IPS DF 19.7 (cell line): ENCODE results near the gene EIF4B.
A peak's percentile ranks its signal among the peaks of the same experiment; 100 is the strongest.
"Not testable (repeated sequence)": the region's sequence is repeated elsewhere in the genome, so short reads cannot be mapped to it uniquely, and the experiment has no call there.

Source experiments
- DNase-seq: peaks from one replicate; pipeline ENCODE4 v3.0.0-alpha.2; 2013; ENCODE audit warnings: low read depth, low spot score

The EIF4B gene

DNA sequence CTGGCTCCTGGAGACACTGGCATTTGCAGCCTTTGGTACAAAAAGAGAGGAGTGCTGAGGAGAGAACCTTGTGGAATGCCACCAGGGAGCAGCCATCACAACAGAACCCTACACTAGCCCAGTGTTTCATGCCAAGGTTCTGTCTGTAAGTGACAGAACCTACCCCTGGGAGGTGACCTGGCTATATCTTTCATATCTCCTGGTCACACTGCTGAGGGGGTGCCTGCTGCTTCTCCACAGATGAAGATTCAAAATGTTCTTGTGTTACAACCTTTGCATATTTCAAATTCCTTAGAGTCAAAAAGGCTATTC is 12.7 kb upstream of the EIF4B start:
- DNase-seq: no peak

DNA sequence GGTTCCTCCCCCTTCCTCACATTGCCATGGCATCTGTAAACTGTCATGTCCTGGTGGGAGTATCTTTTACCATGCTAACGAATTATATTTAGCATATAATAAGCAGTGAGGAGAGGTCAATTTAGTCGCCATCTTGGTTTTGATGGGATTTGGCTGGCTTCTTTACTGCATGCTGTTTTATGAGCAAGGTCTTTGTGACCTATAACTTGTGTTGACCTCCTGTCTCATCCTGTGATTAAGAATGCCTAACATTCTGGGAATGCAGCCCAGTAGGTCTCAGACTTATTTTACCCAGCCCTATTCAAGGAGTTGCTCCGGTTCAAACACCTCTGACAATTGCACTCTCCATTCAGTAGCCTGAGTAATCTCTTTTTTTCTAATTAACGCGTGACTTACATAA is 2.1 kb upstream of the EIF4B start:
- peak; percentile 47 for DNase-seq

DNA sequence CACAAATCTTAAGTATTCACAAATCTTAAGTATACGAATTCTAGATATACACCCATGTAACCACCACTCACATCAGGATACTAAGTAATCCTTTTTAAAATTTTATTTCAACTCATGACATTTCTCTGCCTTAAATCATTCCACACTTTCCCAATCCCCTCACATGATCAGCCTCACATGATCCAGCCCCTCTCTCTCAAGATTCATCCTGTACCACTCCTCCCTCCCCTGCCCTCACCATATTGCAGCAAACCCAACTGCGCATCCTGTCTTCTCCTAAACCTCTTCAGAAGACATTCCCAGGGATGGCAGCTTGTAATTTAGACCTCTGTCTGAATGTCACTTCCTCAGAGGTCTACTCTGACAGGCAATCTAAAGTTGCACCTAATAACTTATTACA is 1.7 kb upstream of the EIF4B start:
- no peak for DNase-seq

DNA sequence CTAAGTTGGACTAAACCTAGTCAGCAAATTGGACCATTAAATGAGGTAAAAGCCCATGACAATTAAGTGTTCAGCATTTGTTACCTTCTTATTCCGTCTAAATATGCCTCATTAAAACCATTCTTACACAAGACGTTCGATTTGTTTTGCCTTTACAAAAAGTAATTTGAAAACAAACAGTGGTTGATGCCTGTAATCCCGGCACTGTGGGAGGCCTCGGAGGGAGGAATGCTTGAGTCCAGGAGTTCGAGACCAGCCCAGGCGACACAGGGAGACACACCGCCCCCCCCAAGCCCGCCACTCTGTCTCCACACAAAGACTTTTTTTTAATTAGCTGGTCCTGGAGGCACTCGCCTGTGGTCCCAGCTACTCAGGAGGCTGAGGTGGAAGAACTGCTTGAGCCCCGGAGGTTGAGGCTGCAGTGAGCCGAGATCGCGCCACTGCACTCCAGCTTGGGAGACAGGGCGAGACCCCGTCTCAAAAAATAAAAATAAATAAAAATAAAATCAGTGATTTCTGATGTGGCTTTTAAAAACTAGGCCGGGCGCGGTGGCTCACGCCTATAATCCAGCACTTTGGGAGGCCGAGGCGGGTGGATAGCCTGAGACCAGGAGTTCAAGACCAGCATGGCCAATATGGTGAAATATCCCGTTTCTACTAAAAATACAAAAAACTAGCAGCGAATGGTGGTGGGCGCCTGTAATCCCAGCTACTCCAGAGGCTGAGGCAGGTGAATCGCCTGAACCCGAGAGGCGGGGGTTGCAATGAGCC is 856 bp upstream of the EIF4B start:
- no peak for DNase-seq

DNA sequence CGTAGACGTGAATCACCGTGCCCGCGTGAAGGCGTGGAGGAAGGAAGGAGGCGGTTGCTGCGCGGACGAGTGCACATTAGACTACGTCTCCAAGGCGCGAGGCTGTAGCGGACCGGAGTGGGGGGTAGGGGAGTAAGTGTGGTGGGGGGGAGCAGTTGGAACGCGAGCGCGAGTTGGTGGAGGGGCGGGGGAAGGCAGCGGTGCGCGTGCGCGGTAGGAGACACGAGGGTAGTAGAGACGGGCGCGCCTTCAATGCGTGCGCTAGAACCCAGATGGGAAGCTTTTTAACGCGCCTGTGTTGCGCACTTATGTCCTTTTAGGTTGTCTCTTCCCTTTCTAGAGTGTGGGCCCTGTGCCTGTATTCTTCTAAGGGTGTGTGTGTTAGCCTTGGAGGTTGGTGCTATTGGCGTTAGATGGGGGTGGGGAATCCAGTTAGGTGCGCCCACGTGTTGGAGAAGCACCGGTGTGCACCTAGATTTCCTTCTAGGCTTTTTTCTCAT is 604 bp downstream of the EIF4B start:
- no peak for DNase-seq

DNA sequence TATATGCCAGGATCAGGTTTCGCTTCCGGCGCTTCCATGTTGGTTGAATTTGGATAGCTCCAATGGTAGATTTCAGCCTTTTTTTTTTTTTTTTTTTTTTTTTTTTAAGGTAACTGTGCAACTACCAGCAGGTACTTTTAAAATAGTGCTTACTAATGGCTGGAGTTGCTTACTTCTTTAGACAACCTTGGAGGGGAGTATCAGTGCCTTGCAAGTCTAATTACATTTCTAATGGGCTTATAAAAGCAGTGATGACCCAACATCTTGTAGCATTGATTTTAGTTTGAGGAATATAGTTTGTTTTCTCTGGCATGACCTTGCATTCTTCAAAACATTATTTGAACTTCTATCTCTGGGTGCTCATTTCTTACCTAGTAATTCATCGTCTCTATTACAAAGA is 1.1 kb downstream of the EIF4B start:
- no peak for DNase-seq

DNA sequence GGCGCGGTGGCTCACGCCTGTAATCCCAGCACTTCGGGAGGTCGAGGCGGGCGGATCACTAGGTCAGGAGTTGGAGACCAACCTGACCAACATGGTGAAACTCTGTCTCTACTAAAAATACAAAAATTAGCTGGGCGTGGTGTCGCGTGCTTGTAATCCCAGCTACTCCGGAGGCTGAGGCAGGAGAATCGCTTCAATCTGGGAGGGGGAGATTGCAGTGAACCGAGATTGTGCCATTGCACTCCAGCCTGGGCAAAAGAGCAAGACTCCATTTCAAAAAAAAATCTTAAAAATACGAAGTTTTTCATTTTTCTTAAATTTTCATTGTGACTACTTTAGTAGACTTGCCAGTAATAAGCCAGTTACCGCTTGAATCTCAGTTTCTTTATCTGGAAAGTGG is 2.5 kb downstream of the EIF4B start:
- not testable (repeated sequence) for DNase-seq

DNA sequence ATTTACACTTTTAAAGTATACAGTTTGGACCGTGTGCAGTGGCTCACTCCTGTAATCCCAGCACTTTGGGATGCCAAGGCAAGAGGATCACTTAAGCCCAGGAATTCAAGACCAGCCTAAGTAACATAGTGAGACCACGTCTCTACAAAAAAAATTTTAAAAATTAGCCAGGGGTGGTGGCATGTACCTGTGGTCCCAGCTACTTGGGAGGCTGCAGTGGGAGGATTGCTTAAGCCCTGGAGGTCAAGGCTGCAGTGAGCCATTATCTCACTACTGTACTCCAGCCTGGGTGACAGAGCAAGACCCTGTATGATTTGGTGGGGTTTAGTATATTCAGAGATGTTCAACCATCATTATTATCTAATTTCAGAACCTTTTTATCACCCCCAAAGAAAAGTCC is 4.7 kb downstream of the EIF4B start:
- DNase-seq: no peak

DNA sequence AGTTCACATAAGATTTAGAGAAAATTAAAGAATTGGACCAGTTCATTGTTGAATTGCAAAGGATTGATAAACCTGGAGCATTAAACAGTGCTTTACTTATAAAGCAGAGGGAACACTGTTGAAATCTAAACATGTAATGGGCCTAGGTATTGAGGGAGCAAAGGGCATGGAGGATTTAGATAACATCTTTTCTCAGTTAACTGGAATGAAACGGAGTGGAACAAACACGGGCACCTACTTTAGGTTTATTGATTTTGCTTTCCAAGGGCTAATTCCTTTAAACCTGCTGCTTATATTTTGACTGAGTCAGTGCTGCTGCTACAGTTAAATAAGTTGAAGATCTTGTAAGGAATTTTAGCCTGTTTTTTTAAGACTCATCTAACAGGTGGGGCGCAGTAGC is 5.6 kb downstream of the EIF4B start:
- DNase-seq: no peak

DNA sequence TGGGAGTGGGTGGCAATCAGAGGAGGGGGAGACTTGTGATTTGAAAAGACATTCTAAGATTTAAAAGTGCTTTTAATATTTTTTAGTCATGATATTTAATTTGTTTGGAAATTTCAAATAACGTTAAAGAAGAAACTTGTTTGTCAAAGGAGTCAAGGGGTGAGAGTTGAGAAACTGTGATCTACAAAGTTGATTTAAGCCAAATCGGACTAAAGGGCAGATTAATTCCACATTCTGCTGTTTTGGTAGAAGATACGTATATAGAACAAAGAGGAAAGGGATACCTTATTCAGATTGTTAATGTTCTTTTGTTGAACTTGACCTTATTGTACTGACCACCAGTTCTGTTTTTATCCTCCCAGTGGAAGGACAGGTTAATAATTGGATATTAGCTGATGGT is 6.7 kb downstream of the EIF4B start:
- DNase-seq: no peak

DNA sequence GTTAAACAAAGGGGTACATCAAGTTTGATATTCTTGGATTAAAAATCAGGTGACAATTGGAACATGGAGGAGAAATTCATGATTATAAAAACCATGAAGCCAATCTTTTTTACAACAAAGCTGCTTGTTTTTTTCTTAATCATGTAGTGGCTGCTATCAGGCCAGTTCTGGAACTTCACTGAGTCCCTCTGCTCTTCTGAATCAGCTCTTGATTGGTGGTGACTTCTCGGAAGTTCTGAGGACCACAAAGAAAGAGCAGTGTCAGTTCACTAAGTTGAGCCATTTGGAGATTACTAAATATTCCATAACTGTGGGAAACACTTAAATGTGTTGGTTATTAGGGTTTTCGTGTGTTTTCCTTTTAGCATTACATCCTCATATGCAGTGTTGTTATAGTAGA is 8.5 kb downstream of the EIF4B start:
- no peak for DNase-seq

DNA sequence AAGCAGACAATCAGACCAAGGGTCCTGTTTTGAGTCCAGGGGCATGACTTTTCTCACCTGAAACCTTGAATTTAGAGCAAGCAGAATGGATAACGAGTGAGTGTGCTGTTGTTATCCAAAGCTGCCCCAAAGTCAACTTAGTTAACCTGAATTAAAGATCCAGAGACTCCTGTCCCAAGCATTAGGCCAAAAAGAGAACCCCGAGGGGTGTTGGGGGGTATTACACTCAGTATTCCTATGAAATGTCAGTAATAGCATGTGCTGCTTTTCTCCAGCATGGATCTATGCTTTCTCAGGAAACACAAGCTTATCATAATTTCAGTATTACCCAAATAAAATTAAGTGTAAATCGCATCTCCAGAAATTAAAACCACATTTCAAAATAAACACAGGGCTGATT is 19.0 kb downstream of the EIF4B start:
- no peak for DNase-seq

DNA sequence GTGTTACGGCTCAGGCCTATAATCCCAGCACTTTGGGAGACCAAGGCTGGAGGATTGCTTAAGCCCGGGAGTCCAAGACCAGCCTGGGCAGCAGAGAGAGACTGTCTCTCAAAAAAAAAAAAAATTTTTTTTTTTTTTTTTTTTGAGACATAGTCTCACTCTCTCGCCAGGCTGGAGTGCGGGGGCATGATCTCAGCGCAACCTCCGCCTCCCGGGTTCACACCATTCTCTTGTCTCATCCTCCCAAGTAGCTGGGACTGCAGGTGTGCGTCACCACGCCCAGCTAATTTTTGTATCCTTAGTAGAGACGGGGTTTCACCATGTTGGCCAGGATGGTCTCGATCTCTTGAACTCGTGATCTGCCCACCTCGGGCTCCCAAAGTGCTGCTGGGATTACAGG is 20.8 kb downstream of the EIF4B start:
- DNase-seq: not testable (repeated sequence)

DNA sequence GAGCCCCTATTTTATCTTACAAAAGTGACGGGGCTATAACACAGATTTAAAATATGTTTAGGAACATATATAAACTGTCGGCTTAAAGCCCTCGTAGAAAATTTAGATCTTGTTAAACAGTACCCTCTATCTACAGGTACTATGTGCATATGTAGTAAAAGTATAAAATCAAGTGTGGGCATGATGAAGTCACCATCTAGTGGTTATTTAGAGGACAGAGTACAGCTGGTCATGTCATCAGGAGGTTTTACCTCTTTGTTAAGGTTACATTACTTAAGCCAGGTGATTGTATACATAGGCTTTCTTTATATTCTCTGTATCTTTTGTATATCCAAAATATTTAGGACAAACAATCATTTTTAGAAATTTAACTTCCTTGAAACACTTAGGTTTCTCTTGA is 25.4 kb downstream of the EIF4B start:
- DNase-seq: no peak

DNA sequence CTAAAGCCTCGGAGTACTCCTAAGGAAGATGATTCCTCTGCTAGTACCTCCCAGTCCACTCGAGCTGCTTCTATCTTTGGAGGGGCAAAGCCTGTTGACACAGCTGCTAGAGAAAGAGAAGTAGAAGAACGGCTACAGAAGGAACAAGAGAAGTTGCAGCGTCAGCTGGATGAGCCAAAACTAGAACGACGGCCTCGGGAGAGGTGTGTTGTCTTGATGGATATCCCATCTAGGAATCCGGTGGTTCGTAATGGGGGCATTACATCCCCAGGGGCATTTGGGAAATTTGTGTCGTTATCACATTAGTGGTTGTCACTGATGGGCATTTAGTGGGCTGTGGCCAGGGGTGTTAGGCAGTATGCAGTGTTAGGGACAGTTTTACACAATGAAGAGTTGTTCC is 27.6 kb downstream of the EIF4B start:
- DNase-seq: not testable (repeated sequence)

DNA sequence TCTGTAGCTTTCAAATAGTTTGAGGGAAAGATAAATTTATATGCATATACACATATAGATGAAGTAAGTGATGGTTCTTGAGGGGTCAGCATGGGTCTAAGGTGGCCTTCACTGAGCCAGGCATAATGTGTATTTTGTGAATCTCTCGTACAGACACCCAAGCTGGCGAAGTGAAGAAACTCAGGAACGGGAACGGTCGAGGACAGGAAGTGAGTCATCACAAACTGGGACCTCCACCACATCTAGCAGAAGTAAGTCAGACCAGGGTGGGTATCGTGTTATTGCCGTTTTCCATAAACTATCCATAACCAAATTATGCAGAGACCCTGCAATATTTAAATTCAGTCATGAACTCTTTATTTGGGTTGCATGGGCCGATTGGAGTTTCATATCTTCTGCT is 28.2 kb downstream of the EIF4B start:
- DNase-seq: no peak

DNA sequence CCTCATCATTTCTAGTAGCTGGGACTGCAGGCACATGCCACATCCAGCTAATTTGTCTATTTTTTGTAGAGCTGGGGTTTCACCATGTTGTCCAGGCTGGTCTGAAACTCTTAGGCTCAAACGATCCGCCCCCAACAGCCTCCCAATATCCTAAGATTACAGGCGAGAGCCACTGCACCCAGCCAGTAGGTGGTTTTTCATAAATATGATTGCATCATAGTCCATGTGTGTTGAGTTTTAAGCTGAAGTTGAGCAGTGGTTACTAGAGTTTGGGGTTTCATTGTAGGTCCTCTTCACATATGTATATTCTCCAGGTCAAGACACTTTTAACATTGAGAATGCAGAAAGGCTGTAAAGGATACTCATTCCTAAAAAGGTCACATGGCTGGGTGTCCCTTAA is 30.5 kb downstream of the EIF4B start:
- DNase-seq: no peak

DNA sequence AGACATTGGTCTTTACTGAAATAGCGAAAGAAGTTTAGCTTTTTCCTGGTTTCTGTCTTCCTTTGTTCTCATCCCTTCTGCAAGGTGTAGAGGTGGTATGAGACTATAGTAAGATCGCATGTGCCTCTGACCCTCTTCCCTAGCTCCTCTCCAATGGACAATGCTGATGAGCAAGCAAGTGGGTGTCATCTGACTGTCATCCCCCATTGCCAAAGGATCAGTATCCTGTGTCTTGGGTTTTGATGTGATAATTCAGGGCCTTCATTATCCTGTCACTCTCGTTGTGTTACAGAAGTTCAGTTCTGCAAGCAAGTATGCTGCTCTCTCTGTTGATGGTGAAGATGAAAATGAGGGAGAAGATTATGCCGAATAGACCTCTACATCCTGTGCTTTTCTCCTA is 33.6 kb downstream of the EIF4B start:
- no peak for DNase-seq

DNA sequence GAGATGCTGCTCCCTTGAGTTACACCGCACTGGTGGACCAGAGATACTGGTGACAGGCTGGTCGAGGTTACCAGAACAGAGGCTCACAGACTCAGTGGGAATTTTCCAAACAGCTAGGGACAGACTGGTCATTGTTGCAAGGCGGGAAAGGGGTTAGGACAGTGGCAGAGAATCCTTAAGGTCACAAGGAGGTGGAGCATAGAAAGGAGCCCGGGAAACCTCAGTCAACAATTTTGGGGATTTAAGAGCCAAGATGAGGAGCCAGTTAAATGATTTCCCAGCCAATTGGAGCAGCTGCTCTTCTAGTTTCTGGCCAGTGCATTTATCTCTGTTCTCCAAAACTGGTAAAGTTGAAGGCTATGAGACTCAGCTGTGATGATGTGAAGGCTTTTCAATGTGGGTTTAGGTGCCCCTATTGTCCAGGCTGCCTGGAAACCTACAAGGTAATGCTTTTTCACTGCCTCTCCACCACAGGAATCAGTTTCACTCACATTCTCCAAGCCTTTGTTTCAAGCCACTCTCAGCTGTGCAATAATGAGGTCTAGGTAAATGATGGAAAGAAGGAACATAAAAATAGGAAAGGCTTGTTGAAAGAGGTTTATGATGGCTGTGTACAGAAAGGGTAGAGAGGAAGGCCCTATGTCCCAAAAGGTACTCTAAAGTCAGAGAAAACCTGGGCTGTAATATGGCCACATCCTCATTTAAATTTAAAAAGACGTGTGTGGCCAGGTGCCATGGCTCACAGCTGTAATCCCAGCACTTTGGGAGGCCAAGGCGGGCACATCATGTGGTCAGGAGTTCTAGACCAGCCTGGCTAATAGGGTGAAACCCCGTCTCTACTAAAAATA is 36.6 kb downstream of the EIF4B start:
- no peak for DNase-seq

DNA sequence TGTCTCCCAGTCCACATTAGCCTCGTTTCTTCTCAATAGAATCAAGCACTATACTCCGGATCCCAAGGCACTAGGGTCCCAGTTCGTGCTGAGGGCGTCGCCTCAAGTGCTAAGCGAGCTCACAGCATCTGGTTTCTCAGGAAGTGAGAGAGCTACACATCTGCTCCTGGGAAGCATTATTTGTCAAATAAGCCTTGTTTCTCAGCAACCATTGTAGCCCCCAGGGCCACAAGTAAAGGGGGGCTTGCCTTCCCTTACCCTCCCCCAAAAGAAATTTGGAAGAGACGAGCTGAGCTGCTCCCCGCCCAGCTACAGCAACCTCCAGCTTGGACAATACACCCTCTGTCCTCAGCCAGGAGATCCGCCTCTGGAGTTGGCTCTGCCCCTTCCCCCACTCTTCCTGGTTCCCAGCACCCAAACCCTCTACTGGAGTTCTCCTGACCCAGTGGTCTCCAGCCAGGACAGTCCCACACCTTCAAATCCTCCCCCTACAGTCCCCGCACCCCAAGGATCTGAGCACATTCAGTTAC is 37.9 kb downstream of the EIF4B start:
- DNase-seq: no peak

DNA sequence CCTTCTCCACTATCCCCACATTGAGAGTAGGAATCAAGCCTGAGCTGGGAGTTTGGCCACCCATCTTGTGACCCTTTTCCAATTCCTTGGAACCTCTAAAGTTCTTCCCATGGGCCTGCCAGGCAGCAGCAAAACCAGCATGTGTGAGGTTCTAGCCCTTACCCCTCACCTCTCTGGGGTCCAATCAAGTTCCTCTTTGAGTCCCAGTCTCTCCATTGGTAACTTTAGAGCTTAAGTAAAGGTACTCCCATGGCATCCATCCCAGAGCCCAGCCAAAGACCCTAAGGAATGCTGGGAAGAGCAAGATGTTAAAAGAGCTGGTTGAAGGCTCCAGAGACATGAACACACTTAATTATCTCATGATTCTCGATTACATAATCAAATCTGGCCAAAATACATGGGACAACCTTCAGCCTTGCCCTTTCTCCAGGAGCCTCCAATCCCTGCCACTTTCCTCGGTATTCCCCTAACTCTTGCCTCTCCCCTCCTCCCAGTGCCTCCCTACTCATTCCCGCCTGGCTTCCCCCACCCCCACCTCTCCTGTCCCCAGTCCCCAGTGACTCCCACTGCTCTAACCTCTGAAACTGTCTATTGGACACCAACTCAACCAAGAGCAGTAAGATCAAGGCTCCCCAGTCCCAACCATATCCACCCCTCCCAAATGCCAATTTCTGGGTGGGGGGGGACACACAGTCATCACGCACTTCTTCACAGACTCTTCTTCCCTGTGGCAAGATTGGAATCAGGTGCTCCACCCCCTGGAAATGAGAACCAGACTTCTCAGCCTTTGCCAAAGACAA is 38.8 kb downstream of the EIF4B start:
- no peak for DNase-seq

DNA sequence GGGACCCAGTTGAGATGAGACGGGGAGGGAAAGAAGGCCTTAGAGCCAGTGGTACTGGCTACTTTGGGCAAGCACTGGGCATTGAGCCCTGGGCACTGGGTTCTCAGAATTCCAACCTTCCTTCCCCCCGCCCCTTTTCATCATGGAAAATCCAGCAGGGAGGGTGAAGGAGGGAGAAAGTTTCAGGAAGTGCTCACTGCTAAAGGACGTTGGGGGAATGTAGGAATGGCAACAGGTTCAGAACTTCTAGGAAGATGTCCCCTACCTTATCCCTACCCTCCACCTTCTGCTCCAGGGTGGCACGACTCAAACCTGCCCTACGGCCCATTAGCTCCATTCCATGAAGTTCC is 39.4 kb downstream of the EIF4B start:
- DNase-seq: no peak
